Measurements from ENCODE around the gene AMFR. TPM values are rescaled to one million over a fixed set of nuclear protein-coding genes. Genes with fewer than 3 reads are reported as not detected.

AMFR gene
- total and polyA plus RNA-seq, 4 donors = 122 to 239 (median 129) TPM

DNA sequence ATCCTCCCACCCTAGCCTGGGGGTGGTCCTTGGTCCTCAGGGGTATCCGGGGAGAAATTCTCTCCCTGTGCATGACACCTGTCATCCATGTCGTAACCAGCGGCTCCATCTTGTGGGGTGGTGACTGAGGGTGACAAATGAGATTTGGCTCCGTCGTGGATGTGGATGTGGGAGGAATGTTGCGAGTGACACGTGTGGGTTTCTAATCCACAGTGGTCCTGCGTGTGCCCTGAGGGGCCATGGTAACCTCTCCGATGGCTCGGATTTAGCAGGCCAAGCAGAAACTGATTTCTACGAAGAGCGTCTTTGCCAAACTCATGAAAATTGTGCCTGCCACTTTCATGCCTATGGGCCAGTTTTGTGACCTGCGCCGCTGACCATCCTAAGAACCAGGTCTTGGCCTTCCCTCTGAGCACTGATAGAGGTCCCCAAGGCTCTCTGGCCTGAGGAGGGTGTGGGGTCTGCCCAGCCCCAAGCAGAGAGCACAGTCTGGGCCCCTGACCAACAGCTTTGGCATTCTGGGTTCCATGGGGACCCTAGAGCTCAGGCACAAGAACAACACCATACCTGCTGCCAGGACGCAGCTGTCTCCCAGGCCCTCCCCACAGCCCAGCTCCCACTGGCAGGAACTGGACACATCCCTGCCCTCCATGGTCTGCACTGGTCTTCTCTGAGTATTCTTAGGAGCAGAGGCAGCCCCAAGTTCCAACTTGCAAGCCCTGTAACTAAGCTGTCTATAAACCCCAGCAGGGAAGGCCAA lies 79.0 kb downstream of the AMFR start:
- Histone ChIP-seq H3K27me3 (ENCODE audit: control insufficient read depth, insufficient read depth, low read length) (no peaks in the 10 kb centered on the region), H3K27ac (ENCODE audit: low read depth, low read length) (no peak overlapping the region), H3K36me3 (ENCODE audit: control insufficient read depth, insufficient read depth, low read length) (peaks cover 99% of the 10 kb centered on the region), H3K4me3 (ENCODE audit: low read depth, low read length) (no peak overlapping the region), H3K9me3 (ENCODE audit: control insufficient read depth, insufficient read depth, low read length) (no peaks in the 10 kb centered on the region), H3K4me1 (ENCODE audit: control insufficient read depth, insufficient read depth, low read length) (no peaks in the 10 kb centered on the region)
- DNase-seq (ENCODE audit: low read depth in 4 of 6, low spot score in 6 of 6) = no peak
- WGBS (ENCODE audit: insufficient coverage) = 92% methylated on average over 9 of the region's 15 CpGs

DNA sequence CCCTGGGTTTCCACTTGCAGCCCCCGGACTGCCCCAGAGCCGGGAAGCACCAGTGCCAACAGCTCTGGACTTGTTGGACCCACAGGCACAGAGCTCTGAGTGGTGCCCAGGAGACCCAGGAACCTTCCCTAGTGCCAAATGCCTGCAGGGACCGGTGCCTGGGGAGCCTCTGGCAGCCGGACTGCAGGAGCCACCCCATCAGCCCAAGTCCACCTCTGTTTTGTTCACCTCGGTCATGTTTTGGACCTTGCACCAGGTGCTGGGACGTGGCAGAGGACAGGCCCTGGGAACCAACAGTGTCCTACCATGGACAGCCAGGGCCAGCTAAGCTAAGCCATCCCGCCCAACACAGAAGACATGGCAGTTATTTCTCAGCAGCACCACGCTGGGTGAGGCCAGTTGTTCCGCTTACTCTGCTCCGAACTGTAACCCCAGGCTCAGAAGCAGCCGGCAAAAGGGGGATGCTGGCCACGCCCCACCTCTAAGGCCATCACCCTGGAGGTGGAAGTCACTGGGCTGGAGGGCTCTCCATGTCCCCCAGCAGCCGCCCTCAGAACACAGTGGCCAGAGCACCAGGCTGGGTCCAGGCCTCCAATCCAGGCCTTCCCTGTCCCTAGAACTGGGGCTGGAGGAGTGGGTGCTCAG lies 79.8 kb downstream of the AMFR start:
- no peak for DNase-seq (ENCODE audit: low read depth in 4 of 6, low spot score in 6 of 6)
- Histone ChIP-seq H3K9me3 (ENCODE audit: control insufficient read depth, insufficient read depth, low read length) (no peaks in the 10 kb centered on the region), H3K36me3 (ENCODE audit: control insufficient read depth, insufficient read depth, low read length) (peaks cover 99% of the 10 kb centered on the region), H3K4me1 (ENCODE audit: control insufficient read depth, insufficient read depth, low read length) (no peaks in the 10 kb centered on the region), H3K27ac (ENCODE audit: low read depth, low read length) (no peak overlapping the region), H3K4me3 (ENCODE audit: low read depth, low read length) (no peak overlapping the region), H3K27me3 (ENCODE audit: control insufficient read depth, insufficient read depth, low read length) (no peaks in the 10 kb centered on the region)
- WGBS (ENCODE audit: insufficient coverage) = 89% methylated on average over 13 of the region's 13 CpGs

DNA sequence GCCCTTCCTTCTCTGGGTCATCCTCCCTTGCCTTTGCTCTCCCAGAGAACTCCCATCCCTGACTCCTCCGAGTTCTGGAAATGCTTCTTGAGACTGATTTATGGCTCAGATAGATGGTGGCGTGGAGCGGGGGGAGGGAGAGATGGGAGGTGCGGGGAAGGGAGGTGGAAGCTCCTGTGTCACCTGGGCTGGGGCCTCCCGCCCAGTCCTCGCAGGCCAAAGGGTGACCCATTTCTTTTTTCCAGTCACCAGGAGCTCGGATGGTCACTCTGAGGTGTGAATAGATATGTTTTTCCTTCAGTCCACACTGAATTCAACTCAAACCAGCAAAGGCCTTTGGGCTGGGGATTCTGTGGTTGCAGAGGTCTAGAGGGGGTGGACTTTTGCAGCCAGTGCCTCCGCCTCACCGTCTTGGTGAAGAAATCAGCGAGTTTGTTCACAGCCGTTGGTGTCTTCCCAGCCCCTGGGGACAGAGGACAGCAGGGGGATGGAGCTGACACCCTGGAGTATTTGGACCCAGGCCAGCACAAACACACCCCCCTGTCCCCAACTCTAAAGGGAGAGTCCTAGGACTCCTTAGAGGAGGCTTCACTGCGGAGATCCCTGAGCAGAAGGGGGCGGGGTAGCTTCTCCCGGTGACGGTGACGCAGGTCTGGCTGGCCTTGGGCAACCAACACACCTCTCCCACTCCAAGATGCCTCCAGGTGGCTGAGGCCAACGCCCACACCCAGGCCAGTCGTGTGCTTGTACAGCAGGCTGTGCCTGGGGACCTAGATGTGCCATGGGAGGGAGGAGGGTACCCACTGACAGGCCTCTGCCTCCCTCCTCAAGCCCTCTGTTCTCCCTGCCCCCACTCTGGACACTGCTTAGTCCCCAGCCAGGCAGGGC lies 80.6 kb downstream of the AMFR start:
- Histone ChIP-seq H3K27ac (ENCODE audit: low read depth, low read length) (no peak overlapping the region), H3K4me1 (ENCODE audit: control insufficient read depth, insufficient read depth, low read length) (no peaks in the 10 kb centered on the region), H3K9me3 (ENCODE audit: control insufficient read depth, insufficient read depth, low read length) (no peaks in the 10 kb centered on the region), H3K36me3 (ENCODE audit: control insufficient read depth, insufficient read depth, low read length) (peaks cover 99% of the 10 kb centered on the region), H3K4me3 (ENCODE audit: low read depth, low read length) (no peak overlapping the region), H3K27me3 (ENCODE audit: control insufficient read depth, insufficient read depth, low read length) (no peaks in the 10 kb centered on the region)
- DNase-seq (ENCODE audit: low read depth in 4 of 6, low spot score in 6 of 6) = no peak
- 73% methylated on average over 9 of the region's 18 CpGs for WGBS (ENCODE audit: insufficient coverage)

DNA sequence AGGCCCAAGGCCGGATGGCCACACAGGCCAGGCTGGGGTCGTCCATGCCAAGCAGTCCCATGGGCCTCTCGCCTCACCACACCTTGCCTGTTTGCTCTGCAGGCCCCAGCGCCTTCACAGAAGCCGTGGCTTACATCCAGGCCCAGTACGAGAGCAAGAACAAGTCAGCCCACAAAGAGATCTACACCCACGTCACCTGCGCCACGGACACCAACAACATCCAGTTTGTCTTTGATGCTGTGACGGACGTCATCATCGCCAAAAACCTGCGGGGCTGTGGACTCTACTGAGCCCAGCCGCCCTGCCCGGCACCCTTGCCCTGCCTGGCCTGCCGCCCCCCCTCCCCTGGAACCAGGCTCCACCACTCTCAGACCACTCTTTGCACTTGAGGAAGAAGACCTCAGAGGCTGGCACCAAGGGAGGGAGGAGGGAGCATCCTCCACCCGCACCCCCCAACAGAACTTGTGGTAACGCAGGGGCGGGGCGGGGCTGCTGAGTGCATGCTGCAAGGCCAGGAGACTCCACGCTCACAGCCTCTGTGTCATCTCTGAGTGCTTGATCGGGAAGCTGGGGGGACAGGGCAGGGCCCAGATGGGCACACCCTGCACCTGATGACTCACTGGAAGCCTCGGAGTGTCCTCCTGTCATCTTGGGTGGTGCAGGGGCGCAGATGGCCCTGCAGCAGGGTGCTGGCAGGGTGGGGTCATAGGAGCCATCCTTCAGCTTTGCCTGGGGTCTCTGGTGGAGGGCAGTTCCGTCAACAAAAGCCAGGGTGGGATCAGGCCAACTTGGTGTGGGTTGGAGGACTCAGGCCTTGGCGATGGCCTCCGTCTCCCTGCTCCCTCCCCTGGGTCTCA lies 81.5 kb downstream of the AMFR start:
- no peaks in the 10 kb centered on the region for H3K9me3 ChIP-seq (ENCODE audit: control insufficient read depth, insufficient read depth, low read length)
- WGBS (ENCODE audit: insufficient coverage) = 92% methylated on average over 25 of the region's 27 CpGs
- H3K36me3 ChIP-seq (ENCODE audit: control insufficient read depth, insufficient read depth, low read length) = peaks cover 99% of the 10 kb centered on the region
- H3K27ac ChIP-seq (ENCODE audit: low read depth, low read length) = no peak overlapping the region
- no peaks in the 10 kb centered on the region for H3K27me3 ChIP-seq (ENCODE audit: control insufficient read depth, insufficient read depth, low read length)
- DNase-seq (ENCODE audit: low read depth in 4 of 6, low spot score in 6 of 6) = no peak
- no peaks in the 10 kb centered on the region for H3K4me1 ChIP-seq (ENCODE audit: control insufficient read depth, insufficient read depth, low read length)
- H3K4me3 ChIP-seq (ENCODE audit: low read depth, low read length) = no peak overlapping the region

DNA sequence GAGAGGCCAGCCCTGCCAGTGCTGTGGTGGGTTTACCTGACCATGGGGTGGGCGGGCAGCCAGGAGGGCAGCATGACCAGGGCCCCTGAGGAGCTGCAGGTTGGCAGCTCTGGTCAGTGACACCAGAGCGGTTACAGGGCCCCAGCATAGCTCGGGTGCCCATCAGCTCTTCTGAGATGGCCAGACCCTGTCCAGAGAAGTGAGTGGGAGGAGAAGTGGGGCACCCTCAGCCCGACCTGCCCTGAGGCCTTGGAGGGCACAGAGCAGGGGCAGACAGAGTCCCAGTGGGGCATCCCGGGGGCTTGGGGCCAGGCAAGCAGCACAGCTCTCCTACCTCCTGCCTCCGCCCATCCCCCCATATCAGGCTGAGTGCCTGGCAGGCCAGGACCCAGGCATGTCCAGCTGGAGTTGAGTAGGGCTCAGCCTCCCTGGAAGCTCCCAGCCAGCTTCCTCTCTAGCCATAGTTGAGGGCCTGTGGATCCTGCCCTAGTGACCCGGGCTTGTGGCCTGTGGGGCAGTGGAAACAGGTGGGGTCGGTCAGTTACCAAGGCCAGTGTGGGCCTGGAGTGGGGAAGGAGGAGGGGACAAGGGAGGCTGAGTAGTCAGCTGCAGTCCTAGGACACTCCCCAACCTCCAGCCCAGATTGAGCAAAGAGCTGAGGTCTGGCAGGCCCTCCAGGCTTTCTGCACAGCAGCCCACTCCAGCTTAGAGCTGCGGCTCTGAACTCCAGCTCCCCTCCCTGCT lies 83.5 kb downstream of the AMFR start:
- no peak for DNase-seq (ENCODE audit: low read depth in 4 of 6, low spot score in 6 of 6)
- Histone ChIP-seq H3K27me3 (ENCODE audit: control insufficient read depth, insufficient read depth, low read length) (no peaks in the 10 kb centered on the region), H3K4me3 (ENCODE audit: low read depth, low read length) (no peak overlapping the region), H3K9me3 (ENCODE audit: control insufficient read depth, insufficient read depth, low read length) (no peaks in the 10 kb centered on the region), H3K4me1 (ENCODE audit: control insufficient read depth, insufficient read depth, low read length) (no peaks in the 10 kb centered on the region), H3K27ac (ENCODE audit: low read depth, low read length) (no peak overlapping the region), H3K36me3 (ENCODE audit: control insufficient read depth, insufficient read depth, low read length) (peaks cover 99% of the 10 kb centered on the region)
- 87% methylated on average over 6 of the region's 9 CpGs for WGBS (ENCODE audit: insufficient coverage)

DNA sequence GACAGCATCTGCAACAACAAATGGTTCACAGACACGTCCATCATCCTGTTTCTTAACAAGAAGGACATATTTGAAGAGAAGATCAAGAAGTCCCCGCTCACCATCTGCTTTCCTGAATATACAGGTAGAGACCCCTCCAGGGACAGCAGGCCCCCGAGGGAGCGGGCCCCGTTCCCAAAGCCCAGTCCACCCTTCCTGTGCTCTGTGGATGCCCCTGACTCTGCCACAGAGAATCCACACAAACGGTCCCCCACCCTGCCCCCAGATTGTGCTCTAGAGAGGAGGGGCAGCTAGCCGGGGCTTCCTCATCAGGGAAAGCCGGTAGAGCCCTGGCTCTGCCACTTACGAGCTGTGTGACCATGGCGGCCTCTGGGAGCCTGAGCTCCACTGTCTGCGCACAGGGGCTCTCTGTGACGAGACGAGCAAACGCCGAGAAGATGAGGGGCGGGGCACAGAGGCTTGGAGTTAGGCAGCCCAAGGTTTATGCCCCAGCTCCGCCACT lies 84.4 kb downstream of the AMFR start:
- Histone ChIP-seq H3K36me3 (ENCODE audit: control insufficient read depth, insufficient read depth, low read length) (peaks cover 99% of the 10 kb centered on the region), H3K27ac (ENCODE audit: low read depth, low read length) (no peak overlapping the region), H3K9me3 (ENCODE audit: control insufficient read depth, insufficient read depth, low read length) (no peaks in the 10 kb centered on the region), H3K4me3 (ENCODE audit: low read depth, low read length) (no peak overlapping the region), H3K4me1 (ENCODE audit: control insufficient read depth, insufficient read depth, low read length) (no peaks in the 10 kb centered on the region), H3K27me3 (ENCODE audit: control insufficient read depth, insufficient read depth, low read length) (no peaks in the 10 kb centered on the region)
- no peak for DNase-seq (ENCODE audit: low read depth in 4 of 6, low spot score in 6 of 6)
- WGBS (ENCODE audit: insufficient coverage) = 83% methylated on average over 12 of the region's 17 CpGs

DNA sequence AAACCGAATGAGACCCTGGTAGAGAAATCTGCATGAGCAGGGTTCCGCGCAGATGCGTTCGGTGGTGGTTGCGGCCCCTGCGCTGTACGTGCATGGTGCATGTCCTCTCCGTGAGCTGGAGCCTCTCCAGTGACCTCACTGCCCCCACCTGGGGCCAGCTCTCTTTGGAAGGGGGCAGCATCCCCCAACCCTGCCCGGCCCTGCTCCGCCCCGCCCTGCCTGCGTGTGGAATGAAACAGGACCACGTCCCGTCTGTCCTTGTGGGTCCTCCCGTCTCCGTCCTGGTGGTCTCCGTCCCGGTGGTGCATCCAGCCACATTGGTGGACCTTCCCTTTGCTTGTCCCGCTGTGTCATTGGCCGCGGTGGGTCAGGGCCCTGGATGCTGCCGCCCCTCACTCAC lies 84.9 kb downstream of the AMFR start:
- peaks cover 99% of the 10 kb centered on the region for H3K36me3 ChIP-seq (ENCODE audit: control insufficient read depth, insufficient read depth, low read length)

DNA sequence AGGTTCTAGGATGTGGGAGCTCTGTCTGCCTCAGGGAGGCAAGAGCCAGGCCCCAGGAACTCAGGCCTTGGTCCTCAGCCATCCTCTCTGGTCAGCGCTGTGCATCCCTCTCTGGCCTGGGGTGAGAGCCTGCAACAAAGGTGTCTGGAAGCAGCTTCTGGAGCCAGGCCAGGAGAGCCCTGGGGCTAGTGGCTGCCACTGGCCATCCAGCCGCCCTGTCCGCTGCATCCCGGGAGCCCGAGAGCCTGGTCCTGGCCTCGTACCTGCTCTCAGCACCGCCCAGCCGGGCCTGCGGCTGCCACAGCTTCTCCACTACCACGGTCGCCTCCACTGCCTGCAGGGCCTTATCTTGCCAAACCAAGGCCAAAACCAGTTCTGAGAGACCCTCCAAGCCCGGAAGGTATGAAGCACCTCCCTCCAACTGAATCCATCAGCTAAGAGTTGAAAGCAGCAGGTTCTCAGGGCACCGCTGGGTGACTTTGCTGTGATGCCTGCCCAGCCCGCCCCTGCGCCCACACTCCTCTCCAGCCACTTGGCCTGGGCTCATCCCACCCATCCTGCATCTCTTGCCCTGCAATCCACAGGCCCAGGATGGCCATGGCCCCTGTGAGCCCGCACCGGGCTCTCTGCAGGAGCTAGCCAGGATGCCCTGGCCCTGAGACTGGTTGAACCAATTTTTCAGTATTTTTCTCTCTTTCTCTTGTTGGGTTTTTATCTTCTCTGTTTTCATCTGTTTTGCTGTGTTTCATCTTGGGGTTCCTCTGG lies 85.7 kb downstream of the AMFR start:
- WGBS (ENCODE audit: insufficient coverage) = 96% methylated on average over 17 of the region's 17 CpGs
- H3K36me3 ChIP-seq (ENCODE audit: control insufficient read depth, insufficient read depth, low read length) = peaks cover 99% of the 10 kb centered on the region

More for the DNA sequence above, 84.9 kb downstream of the AMFR start:
- H3K27ac ChIP-seq (ENCODE audit: low read depth, low read length) = no peak overlapping the region
- H3K4me1 ChIP-seq (ENCODE audit: control insufficient read depth, insufficient read depth, low read length) = no peaks in the 10 kb centered on the region
- H3K4me3 ChIP-seq (ENCODE audit: low read depth, low read length) = no peak overlapping the region
- WGBS (ENCODE audit: insufficient coverage) = 94% methylated on average over 23 of the region's 23 CpGs
- no peaks in the 10 kb centered on the region for H3K9me3 ChIP-seq (ENCODE audit: control insufficient read depth, insufficient read depth, low read length)
- DNase-seq (ENCODE audit: low read depth in 4 of 6, low spot score in 6 of 6) = no peak
- H3K27me3 ChIP-seq (ENCODE audit: control insufficient read depth, insufficient read depth, low read length) = no peaks in the 10 kb centered on the region

More for the DNA sequence above, 85.7 kb downstream of the AMFR start:
- H3K27ac ChIP-seq (ENCODE audit: low read depth, low read length) = no peak overlapping the region
- no peaks in the 10 kb centered on the region for H3K9me3 ChIP-seq (ENCODE audit: control insufficient read depth, insufficient read depth, low read length)
- no peak overlapping the region for H3K4me3 ChIP-seq (ENCODE audit: low read depth, low read length)
- no peaks in the 10 kb centered on the region for H3K27me3 ChIP-seq (ENCODE audit: control insufficient read depth, insufficient read depth, low read length)
- H3K4me1 ChIP-seq (ENCODE audit: control insufficient read depth, insufficient read depth, low read length) = no peaks in the 10 kb centered on the region
- DNase-seq (ENCODE audit: low read depth in 4 of 6, low spot score in 6 of 6) = no peak
